GM23338 (cell line): Measurements from ENCODE around the gene ADGRG6. TPM values are rescaled to one million over a fixed set of nuclear protein-coding genes. Genes with fewer than 3 reads are reported as not detected.
A peak's percentile ranks its signal among the peaks of the same experiment; 100 is the strongest.

Experiments used
- ATAC-seq: fragments of 200-7000 bp; cut with Tn5 transposase; 3 replicates; pipeline ENCODE4 v1.9.1; 2020
- DNase-seq: peaks from one replicate; pipeline ENCODE4 v3.0.0-alpha.2; 2015; ENCODE audit warnings: low spot score
- H2AFZ ChIP-seq: fragments of 200-600 bp; sonication (generic); 2 replicates; pipeline ENCODE4 v1.8.0; 2016; ENCODE audit warnings: antibody characterized with exemption, mild to moderate bottlenecking, moderate library complexity
- H3F3A ChIP-seq: fragments of 200-600 bp; sonication (generic); replicated peaks from 2 replicates; pipeline ENCODE4 v1.8.0; 2017; ENCODE audit warnings: antibody characterized with exemption, mixed run types, low read depth
- H3K27ac ChIP-seq: fragments of 200-600 bp; sonication (generic); 2 replicates; pipeline ENCODE4 v1.6.1; 2016; ENCODE audit warnings: low read depth
- H3K27me3 ChIP-seq: fragments of 200-600 bp; sonication (generic); 2 replicates; pipeline ENCODE4 v1.8.0; 2016; ENCODE audit warnings: mild to moderate bottlenecking, mixed run types, moderate library complexity; ENCODE audit not compliant: insufficient read depth
- H3K36me3 ChIP-seq: fragments of 200-600 bp; sonication (generic); 2 replicates; pipeline ENCODE4 v1.8.0; 2016; ENCODE audit warnings: mild to moderate bottlenecking; ENCODE audit not compliant: insufficient read depth
- H3K4me1 ChIP-seq: fragments of 200-600 bp; sonication (generic); 2 replicates; pipeline ENCODE4 v1.8.0; 2016; ENCODE audit warnings: mild to moderate bottlenecking, moderate library complexity; ENCODE audit not compliant: insufficient read depth
- H3K4me2 ChIP-seq: fragments of 200-600 bp; sonication (generic); 2 replicates; pipeline ENCODE4 v1.7.1; 2017; ENCODE audit warnings: mixed run types
- H3K4me3 ChIP-seq: fragments of 200-600 bp; sonication (generic); 2 replicates; pipeline ENCODE4 v1.6.1; 2016; ENCODE audit warnings: mixed run types
- H3K79me2 ChIP-seq: fragments of 200-600 bp; sonication (generic); replicated peaks from 2 replicates; pipeline ENCODE4 v1.8.0; 2017; ENCODE audit warnings: mild to moderate bottlenecking; ENCODE audit not compliant: insufficient read depth
- H3K9me2 ChIP-seq: fragments of 200-600 bp; sonication (generic); 2 replicates; pipeline ENCODE4 v1.8.0; 2017; ENCODE audit not compliant: insufficient read depth
- H4K20me1 ChIP-seq: fragments of 200-600 bp; sonication (generic); replicated peaks from 2 replicates; pipeline ENCODE4 v1.8.0; 2017; ENCODE audit warnings: mild to moderate bottlenecking; ENCODE audit not compliant: insufficient read depth
- H3K27ac Mint-ChIP-seq: 2 replicates; pipeline ENCODE4 v1.8.0; 2020; ENCODE audit warnings: inconsistent platforms, mild to moderate bottlenecking, moderate library complexity, mixed read lengths
- H3K27me3 Mint-ChIP-seq: 3 replicates; pipeline ENCODE4 v1.8.0; 2022; ENCODE audit warnings: low read depth, mild to moderate bottlenecking, moderate library complexity, mixed read lengths, inconsistent platforms; ENCODE audit not compliant: insufficient read depth, poor library complexity
- H3K36me3 Mint-ChIP-seq: 3 replicates; pipeline ENCODE4 v1.8.0; 2021; ENCODE audit warnings: low read depth, mild to moderate bottlenecking, inconsistent platforms, moderate library complexity, mixed read lengths
- H3K4me1 Mint-ChIP-seq: 3 replicates; pipeline ENCODE4 v1.8.0; 2020; ENCODE audit warnings: mild to moderate bottlenecking, inconsistent platforms, mixed read lengths
- H3K4me3 Mint-ChIP-seq: 3 replicates; pipeline ENCODE4 v1.8.0; 2021; ENCODE audit warnings: moderate library complexity, mild to moderate bottlenecking, inconsistent platforms, mixed read lengths
- H3K9me3 Mint-ChIP-seq: 3 replicates; pipeline ENCODE4 v1.8.0; 2020; ENCODE audit warnings: moderate library complexity, mild to moderate bottlenecking, inconsistent platforms, mixed read lengths
- EZH2phosphoT487 ChIP-seq: fragments of 200-600 bp; sonication (generic); IDR thresholded peaks from one replicate; pipeline ENCODE4 v1.8.1; 2018; ENCODE audit warnings: antibody characterized with exemption; ENCODE audit not compliant: unreplicated experiment
- POLR2AphosphoS5 ChIP-seq: IDR thresholded peaks from 2 replicates; pipeline ENCODE4 v1.6.1; 2016; ENCODE audit warnings: antibody characterized with exemption, low read depth
- STAT1 ChIP-seq: IDR thresholded peaks from one replicate; pipeline ENCODE4 v1.6.1; 2016; ENCODE audit warnings: antibody characterized with exemption; ENCODE audit not compliant: unreplicated experiment
- ZNF114 ChIP-seq: fragments of 250-450 bp; sonication (Bioruptor Pico); IDR thresholded peaks from 2 replicates; pipeline ENCODE4 v1.5.0; 2020; ENCODE audit warnings: mild to moderate bottlenecking, moderate library complexity
- ZNF331 ChIP-seq: fragments of 250-450 bp; sonication (Bioruptor Pico); IDR thresholded peaks from 2 replicates; pipeline ENCODE4 v1.5.0; 2020; ENCODE audit warnings: low read depth, mild to moderate bottlenecking, moderate library complexity
- polyA plus RNA-seq: library from polyadenylated mRNA; unstranded; fragments of >200 nt; fragmentation: Nextera tagmentation; extraction: Ambion mirVana; gene quantifications from 2 replicates; pipeline ENCODE4 v1.2.1, GENCODE V29; 2016
- total RNA-seq: library from RNA; depleted of rRNA; stranded (reverse); fragments of >200 nt; shearing (Covaris generic); gene quantifications from 2 replicates; pipeline ENCODE4 v1.2.3, GENCODE V29; 2014
- TF ChIP-seq, protein P1 (sequence below), 2 experiments: fragments of 200-600 bp in 1 of 2; sonication (generic) in 1 of 2; conservative IDR thresholded peaks; 2 replicates each; pipeline versions ENCODE4 v1.5.1 to v1.6.1; 2016 to 2017; ENCODE audit warnings: antibody characterized with exemption in 2 of 2, low read depth in 2 of 2, mild to moderate bottlenecking in 2 of 2, moderate library complexity in 1 of 2
- TF ChIP-seq, protein P2 (sequence below): IDR thresholded peaks from 2 replicates; pipeline ENCODE4 v1.6.1; 2016; ENCODE audit warnings: antibody characterized with exemption
- TF ChIP-seq, protein P3 (sequence below): IDR thresholded peaks from one replicate; pipeline ENCODE4 v1.6.1; 2018; ENCODE audit warnings: antibody characterized with exemption; ENCODE audit not compliant: unreplicated experiment

The ADGRG6 gene
- total and polyA plus RNA-seq, 2 experiments from 2014 or later: 1.3 to 7.7 TPM

DNA sequence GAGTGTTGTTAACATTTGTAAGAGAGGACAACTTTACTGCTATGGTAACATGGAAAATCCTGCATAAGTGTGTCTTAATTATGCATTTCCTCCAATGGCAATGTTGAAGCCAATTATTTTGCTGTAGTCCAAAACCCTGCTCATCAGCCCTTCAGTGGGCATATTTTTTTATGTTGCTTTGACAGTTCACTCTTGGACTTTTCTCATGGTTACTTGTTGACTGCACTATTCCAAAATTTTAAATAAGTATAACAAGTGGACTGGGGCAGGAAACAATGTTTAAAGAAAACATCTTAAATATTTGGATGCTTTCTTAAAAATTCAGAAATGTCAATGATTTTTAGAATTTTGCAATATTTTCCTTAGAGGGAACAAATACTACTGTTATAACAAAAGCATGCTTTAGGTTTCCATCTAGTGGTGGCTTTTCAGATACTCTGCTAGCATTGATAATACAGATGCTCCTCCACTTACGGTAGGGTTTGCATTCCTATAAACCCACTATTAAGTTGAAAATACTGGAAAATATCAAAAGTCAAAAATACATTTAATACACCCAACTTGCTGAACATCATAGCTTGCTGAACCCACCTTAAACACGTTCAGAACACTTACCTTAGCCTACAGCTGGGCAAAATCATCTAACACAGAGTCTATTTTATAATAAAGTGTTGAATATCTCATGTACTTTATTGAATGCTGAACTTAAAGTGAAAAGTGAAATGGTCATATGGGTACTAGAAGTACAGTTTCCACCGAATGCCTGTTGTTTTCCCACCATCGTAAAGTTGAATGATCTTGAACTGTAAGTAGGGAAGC, 86.4 kb downstream of the ADGRG6 start:
- Histone ChIP-seq H3K27me3 (no peaks in the 10 kb centered on the region), H3F3A (no peaks in the 10 kb centered on the region), H3K36me3 (no peaks in the 10 kb centered on the region), H3K4me3 (no peak overlapping the region), H3K9me2 (no peaks in the 10 kb centered on the region), H3K4me1 (no peaks in the 10 kb centered on the region), H3K4me2 (no peak overlapping the region), H4K20me1 (no peaks in the 10 kb centered on the region), H3K79me2 (no peaks in the 10 kb centered on the region), H3K27ac (no peak overlapping the region), H2AFZ (no peak overlapping the region)
- Mint-ChIP-seq H3K27me3 (no peaks in the 10 kb centered on the region), H3K36me3 (no peaks in the 10 kb centered on the region), H3K27ac (no peak overlapping the region; the same call in 1 of the 2 replicates), H3K4me3 (no peak overlapping the region), H3K9me3 (no peaks in the 10 kb centered on the region), H3K4me1 (no peaks in the 10 kb centered on the region; the same call in 2 of the 3 replicates)
- ATAC-seq (peak; percentile 62), DNase-seq (peak; percentile 73)
- TF ChIP-seq STAT1 (no peak), POLR2AphosphoS5 (no peak), ZNF114 (CRISPR knock-in tag) (no peak), ZNF331 (CRISPR knock-in tag) (no peak), EZH2phosphoT487 (no peak)
- TF ChIP-seq, protein P1, sequence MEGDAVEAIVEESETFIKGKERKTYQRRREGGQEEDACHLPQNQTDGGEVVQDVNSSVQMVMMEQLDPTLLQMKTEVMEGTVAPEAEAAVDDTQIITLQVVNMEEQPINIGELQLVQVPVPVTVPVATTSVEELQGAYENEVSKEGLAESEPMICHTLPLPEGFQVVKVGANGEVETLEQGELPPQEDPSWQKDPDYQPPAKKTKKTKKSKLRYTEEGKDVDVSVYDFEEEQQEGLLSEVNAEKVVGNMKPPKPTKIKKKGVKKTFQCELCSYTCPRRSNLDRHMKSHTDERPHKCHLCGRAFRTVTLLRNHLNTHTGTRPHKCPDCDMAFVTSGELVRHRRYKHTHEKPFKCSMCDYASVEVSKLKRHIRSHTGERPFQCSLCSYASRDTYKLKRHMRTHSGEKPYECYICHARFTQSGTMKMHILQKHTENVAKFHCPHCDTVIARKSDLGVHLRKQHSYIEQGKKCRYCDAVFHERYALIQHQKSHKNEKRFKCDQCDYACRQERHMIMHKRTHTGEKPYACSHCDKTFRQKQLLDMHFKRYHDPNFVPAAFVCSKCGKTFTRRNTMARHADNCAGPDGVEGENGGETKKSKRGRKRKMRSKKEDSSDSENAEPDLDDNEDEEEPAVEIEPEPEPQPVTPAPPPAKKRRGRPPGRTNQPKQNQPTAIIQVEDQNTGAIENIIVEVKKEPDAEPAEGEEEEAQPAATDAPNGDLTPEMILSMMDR (conservative IDR thresholded peaks at IDR 0.05; ENCODE audit: low read depth in 2 of 2): peak; percentile 72 to 76
- TF ChIP-seq, protein P2, sequence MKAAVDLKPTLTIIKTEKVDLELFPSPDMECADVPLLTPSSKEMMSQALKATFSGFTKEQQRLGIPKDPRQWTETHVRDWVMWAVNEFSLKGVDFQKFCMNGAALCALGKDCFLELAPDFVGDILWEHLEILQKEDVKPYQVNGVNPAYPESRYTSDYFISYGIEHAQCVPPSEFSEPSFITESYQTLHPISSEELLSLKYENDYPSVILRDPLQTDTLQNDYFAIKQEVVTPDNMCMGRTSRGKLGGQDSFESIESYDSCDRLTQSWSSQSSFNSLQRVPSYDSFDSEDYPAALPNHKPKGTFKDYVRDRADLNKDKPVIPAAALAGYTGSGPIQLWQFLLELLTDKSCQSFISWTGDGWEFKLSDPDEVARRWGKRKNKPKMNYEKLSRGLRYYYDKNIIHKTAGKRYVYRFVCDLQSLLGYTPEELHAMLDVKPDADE: no peak
- TF ChIP-seq, protein P3, sequence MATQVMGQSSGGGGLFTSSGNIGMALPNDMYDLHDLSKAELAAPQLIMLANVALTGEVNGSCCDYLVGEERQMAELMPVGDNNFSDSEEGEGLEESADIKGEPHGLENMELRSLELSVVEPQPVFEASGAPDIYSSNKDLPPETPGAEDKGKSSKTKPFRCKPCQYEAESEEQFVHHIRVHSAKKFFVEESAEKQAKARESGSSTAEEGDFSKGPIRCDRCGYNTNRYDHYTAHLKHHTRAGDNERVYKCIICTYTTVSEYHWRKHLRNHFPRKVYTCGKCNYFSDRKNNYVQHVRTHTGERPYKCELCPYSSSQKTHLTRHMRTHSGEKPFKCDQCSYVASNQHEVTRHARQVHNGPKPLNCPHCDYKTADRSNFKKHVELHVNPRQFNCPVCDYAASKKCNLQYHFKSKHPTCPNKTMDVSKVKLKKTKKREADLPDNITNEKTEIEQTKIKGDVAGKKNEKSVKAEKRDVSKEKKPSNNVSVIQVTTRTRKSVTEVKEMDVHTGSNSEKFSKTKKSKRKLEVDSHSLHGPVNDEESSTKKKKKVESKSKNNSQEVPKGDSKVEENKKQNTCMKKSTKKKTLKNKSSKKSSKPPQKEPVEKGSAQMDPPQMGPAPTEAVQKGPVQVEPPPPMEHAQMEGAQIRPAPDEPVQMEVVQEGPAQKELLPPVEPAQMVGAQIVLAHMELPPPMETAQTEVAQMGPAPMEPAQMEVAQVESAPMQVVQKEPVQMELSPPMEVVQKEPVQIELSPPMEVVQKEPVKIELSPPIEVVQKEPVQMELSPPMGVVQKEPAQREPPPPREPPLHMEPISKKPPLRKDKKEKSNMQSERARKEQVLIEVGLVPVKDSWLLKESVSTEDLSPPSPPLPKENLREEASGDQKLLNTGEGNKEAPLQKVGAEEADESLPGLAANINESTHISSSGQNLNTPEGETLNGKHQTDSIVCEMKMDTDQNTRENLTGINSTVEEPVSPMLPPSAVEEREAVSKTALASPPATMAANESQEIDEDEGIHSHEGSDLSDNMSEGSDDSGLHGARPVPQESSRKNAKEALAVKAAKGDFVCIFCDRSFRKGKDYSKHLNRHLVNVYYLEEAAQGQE: no peak
